PC-3 (cell line): ENCODE data around the gene KIF3A. TPM values are rescaled to one million over a fixed set of nuclear protein-coding genes. Genes with fewer than 3 reads are reported as not detected.

ENCODE experiments used
- ATAC-seq: fragments of 200-7000 bp; cut with Tn5 transposase; 2 replicates; pipeline ENCODE4 v1.9.1; 2020; ENCODE audit warnings: mild to moderate bottlenecking, moderate library complexity
- BruUV-seq: library from RNA; stranded (reverse); fragments of 400-500 nt; replicated peaks from 2 replicates; lab custom pipeline; 2021; lab: Mats Ljungman, UMichigan
- CTCF ChIA-PET: fragments of 300-600 bp; sonication (Branson Sonifier 250); formaldehyde crosslinking; loops from one replicate; lab custom pipeline; 2022; ENCODE audit warnings: antibody characterized with exemption; lab: Charles Lee
- POLR2A ChIA-PET: fragments of 300-600 bp; sonication (Branson Sonifier 250); formaldehyde crosslinking; loops from one replicate; lab custom pipeline; 2022; ENCODE audit warnings: antibody characterized with exemption; ENCODE audit not compliant: unreplicated experiment; lab: Charles Lee
- DNase-seq: peaks from one replicate; pipeline ENCODE4 v3.0.0-alpha.2; 2015
- H2AFZ ChIP-seq: fragments of 300-600 bp; sonication (generic); 2 replicates; pipeline ENCODE4 v1.6.0; 2016; ENCODE audit warnings: antibody characterized with exemption, low read length
- H3F3A ChIP-seq: fragments of 300-600 bp; sonication (generic); one replicate; pipeline ENCODE4 v1.6.0; 2017; ENCODE audit warnings: antibody characterized with exemption, low read length, control low read depth, mild to moderate bottlenecking; ENCODE audit not compliant: unreplicated experiment
- H3K27ac ChIP-seq: fragments of 300-600 bp; sonication (generic); 2 replicates; pipeline ENCODE4 v1.5.1; 2016; ENCODE audit warnings: mild to moderate bottlenecking, low read length
- H3K27me3 ChIP-seq: fragments of 300-600 bp; sonication (generic); 2 replicates; pipeline ENCODE4 v1.6.1; 2016; ENCODE audit warnings: low read length, mixed read lengths
- H3K36me3 ChIP-seq: fragments of 300-600 bp; sonication (generic); 2 replicates; pipeline ENCODE4 v1.6.1; 2016; ENCODE audit warnings: low read depth, mixed run types, low read length, mixed read lengths
- H3K4me1 ChIP-seq: fragments of 300-600 bp; sonication (generic); 2 replicates; pipeline ENCODE4 v1.5.1; 2016; ENCODE audit warnings: low read length; ENCODE audit not compliant: insufficient read depth
- H3K4me2 ChIP-seq: fragments of 300-600 bp; sonication (generic); 2 replicates; pipeline ENCODE4 v1.6.0; 2016; ENCODE audit warnings: low read length
- H3K4me3 ChIP-seq: fragments of 300-600 bp; sonication (generic); 2 replicates; pipeline ENCODE4 v1.5.1; 2016; ENCODE audit warnings: mild to moderate bottlenecking, low read length, mixed read lengths
- H3K79me2 ChIP-seq: fragments of 300-600 bp; sonication (generic); 2 replicates; pipeline ENCODE4 v1.6.1; 2017; ENCODE audit warnings: low read length, mixed read lengths
- H3K9ac ChIP-seq: fragments of 300-600 bp; sonication (generic); 2 replicates; pipeline ENCODE4 v1.6.0; 2016; ENCODE audit warnings: mild to moderate bottlenecking, low read length
- H3K9me2 ChIP-seq: fragments of 300-600 bp; sonication (generic); replicated peaks from 2 replicates; pipeline ENCODE4 v1.6.1; 2016; ENCODE audit warnings: mixed run types, low read length, mixed read lengths
- H3K9me3 ChIP-seq: fragments of 300-600 bp; sonication (generic); 2 replicates; pipeline ENCODE4 v1.6.1; 2016; ENCODE audit warnings: low read length, mixed read lengths
- H4K20me1 ChIP-seq: fragments of 300-600 bp; sonication (generic); 2 replicates; pipeline ENCODE4 v1.6.1; 2016; ENCODE audit warnings: low read length, mixed read lengths
- EZH2 ChIP-seq: fragments of 300-600 bp; sonication (generic); IDR thresholded peaks from one replicate; pipeline ENCODE4 v1.6.1; 2017; ENCODE audit warnings: antibody characterized with exemption, mild to moderate bottlenecking, low read length; ENCODE audit not compliant: unreplicated experiment
- EZH2phosphoT487 ChIP-seq: fragments of 300-600 bp; sonication (generic); IDR thresholded peaks from 2 replicates; pipeline ENCODE4 v1.6.1; 2018; ENCODE audit warnings: mild to moderate bottlenecking, antibody characterized with exemption, low read length, borderline replicate concordance
- intact Hi-C: fragments of 100-400 bp; cut with micrococcal nuclease; formaldehyde crosslinking; loops from 2 replicates; pipeline ENCODE4 v1.9.0; 2023
- total RNA-seq: library from RNA; depleted of rRNA; stranded (reverse); fragments of >200 nt; gene quantifications from 2 replicates; pipeline ENCODE4 v1.2.3, GENCODE V29; 2014
- TF ChIP-seq, protein P1 (sequence below): fragments of 300-600 bp; sonication (generic); conservative IDR thresholded peaks from 2 replicates; pipeline ENCODE4 v1.5.1; 2017; ENCODE audit warnings: antibody characterized with exemption, low read depth, mild to moderate bottlenecking, low read length

Gene KIF3A
- total RNA-seq, 1 experiment from 2014 or later: 5.7 TPM

DNA sequence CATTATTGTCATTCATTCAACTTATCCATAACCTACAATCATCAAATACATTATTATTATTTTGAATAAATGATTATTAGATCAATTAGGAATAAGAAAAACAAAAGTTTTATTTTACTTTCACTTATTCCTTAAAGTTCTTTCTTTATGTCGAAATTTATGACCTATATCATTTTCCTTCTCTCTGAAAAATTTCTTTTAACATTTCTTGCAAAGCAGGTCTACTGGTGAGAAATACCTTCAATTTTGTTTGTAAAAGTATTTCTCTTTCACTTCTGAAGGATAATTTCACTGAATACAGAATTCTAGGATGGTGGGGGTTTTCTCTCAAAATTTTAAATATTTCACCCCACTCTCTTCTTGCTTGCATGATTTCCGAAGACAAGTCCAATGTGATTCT, 7.3 kb upstream of the KIF3A start:
- CTCF ChIA-PET: no interaction called here
- Histone ChIP-seq H3K27ac (no peak overlapping the region), H4K20me1 (no peaks in the 10 kb centered on the region), H3K79me2 (no peaks in the 10 kb centered on the region), H3K4me2 (no peak overlapping the region), H3K4me1 (no peaks in the 10 kb centered on the region), H3K9me3 (no peaks in the 10 kb centered on the region), H2AFZ (no peak overlapping the region), H3F3A (no peaks in the 10 kb centered on the region), H3K36me3 (no peaks in the 10 kb centered on the region), H3K9me2 (no peaks in the 10 kb centered on the region), H3K9ac (no peak overlapping the region), H3K27me3 (no peaks in the 10 kb centered on the region), H3K4me3 (no peak overlapping the region)
- intact Hi-C loops: no loop called here
- no peak for DNase-seq
- TF ChIP-seq EZH2phosphoT487 (no peak), EZH2 (no peak)
- TF ChIP-seq, protein P1, sequence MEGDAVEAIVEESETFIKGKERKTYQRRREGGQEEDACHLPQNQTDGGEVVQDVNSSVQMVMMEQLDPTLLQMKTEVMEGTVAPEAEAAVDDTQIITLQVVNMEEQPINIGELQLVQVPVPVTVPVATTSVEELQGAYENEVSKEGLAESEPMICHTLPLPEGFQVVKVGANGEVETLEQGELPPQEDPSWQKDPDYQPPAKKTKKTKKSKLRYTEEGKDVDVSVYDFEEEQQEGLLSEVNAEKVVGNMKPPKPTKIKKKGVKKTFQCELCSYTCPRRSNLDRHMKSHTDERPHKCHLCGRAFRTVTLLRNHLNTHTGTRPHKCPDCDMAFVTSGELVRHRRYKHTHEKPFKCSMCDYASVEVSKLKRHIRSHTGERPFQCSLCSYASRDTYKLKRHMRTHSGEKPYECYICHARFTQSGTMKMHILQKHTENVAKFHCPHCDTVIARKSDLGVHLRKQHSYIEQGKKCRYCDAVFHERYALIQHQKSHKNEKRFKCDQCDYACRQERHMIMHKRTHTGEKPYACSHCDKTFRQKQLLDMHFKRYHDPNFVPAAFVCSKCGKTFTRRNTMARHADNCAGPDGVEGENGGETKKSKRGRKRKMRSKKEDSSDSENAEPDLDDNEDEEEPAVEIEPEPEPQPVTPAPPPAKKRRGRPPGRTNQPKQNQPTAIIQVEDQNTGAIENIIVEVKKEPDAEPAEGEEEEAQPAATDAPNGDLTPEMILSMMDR: no peak
- POLR2A ChIA-PET: no interaction called here
- no peak for ATAC-seq
- no TSS peak for BruUV-seq

GRCh38 chr5:132742626-132743025, 5.3 kb upstream of the KIF3A start:
- Histone ChIP-seq H3K27ac (no peak overlapping the region), H3K9me3 (no peaks in the 10 kb centered on the region), H3K36me3 (no peaks in the 10 kb centered on the region), H3K9me2 (no peaks in the 10 kb centered on the region), H3K9ac (no peak overlapping the region), H4K20me1 (no peaks in the 10 kb centered on the region), H3K4me1 (peaks cover 3% of the 10 kb centered on the region; the same call in 1 of the 2 replicates), H3K4me3 (no peak overlapping the region), H3K27me3 (no peaks in the 10 kb centered on the region), H3K4me2 (no peak overlapping the region), H2AFZ (no peak overlapping the region), H3K79me2 (no peaks in the 10 kb centered on the region), H3F3A (no peaks in the 10 kb centered on the region)
- ChIA-PET CTCF (no interaction called here), POLR2A (no interaction called here)
- no TSS peak for BruUV-seq
- intact Hi-C loops: no loop called here
- DNase-seq: no peak
- no peak for TF ChIP-seq EZH2phosphoT487
- TF ChIP-seq, protein P1: no peak
- ATAC-seq: no peak

GRCh38 chr5:132742158-132742557, 4.8 kb upstream of the KIF3A start:
- intact Hi-C loops: no loop called here
- no peak overlapping the region for H2AFZ ChIP-seq
- no peaks in the 10 kb centered on the region for H4K20me1 ChIP-seq
- ChIA-PET CTCF (no interaction called here), POLR2A (no interaction called here)
- H3K27ac ChIP-seq: no peak overlapping the region
- H3K9ac ChIP-seq: no peak overlapping the region
- H3K9me3 ChIP-seq: no peaks in the 10 kb centered on the region
- no peak for ATAC-seq
- no peak for DNase-seq
- no peaks in the 10 kb centered on the region for H3F3A ChIP-seq
- no peaks in the 10 kb centered on the region for H3K9me2 ChIP-seq
- no peak overlapping the region for H3K4me2 ChIP-seq
- H3K4me1 ChIP-seq: peaks cover 4% of the 10 kb centered on the region; the same call in 1 of the 2 replicates
- TF ChIP-seq, protein P1: no peak
- TF ChIP-seq EZH2 (no peak), EZH2phosphoT487 (no peak)
- no TSS peak for BruUV-seq
- no peaks in the 10 kb centered on the region for H3K27me3 ChIP-seq
- H3K4me3 ChIP-seq: no peak overlapping the region
- H3K36me3 ChIP-seq: no peaks in the 10 kb centered on the region
- peaks cover under 1% of the 10 kb centered on the region; the same call in 1 of the 2 replicates for H3K79me2 ChIP-seq
